Measurements from ENCODE around the gene JAZF1. TPM values are rescaled to one million over a fixed set of nuclear protein-coding genes. Genes with fewer than 3 reads are reported as not detected.

JAZF1 gene
- polyA plus RNA-seq, 4 donors = 0.67 to 4.6 (median 3.5) TPM

GRCh38 chr7:28156401-28156800 lies 24.2 kb downstream of the JAZF1 start:
- DNase-seq (no peak), FAIRE-seq (no peak)
- no peaks in the 10 kb centered on the region for H3K27me3 ChIP-seq (ENCODE audit: control insufficient read depth in 3 of 3, insufficient read depth in 3 of 3, low read length in 3 of 3)
- no peak overlapping the region for H3K4me3 ChIP-seq (ENCODE audit: low read depth in 1 of 3, low read length in 3 of 3)
- peaks cover 0 to 7% (median 0%) of the 10 kb centered on the region in 3 donors for H3K4me1 ChIP-seq (ENCODE audit: control insufficient read depth in 3 of 3, insufficient read depth in 2 of 3, low read depth in 1 of 3, low read length in 2 of 3)
- H3K9me3 ChIP-seq (ENCODE audit: control insufficient read depth in 2 of 2, insufficient read depth in 1 of 2, low read depth in 1 of 2, low read length in 1 of 2) = no peaks in the 10 kb centered on the region
- H3K27ac ChIP-seq (ENCODE audit: low read depth in 1 of 3, low read length in 2 of 3) = no peak overlapping the region
- WGBS, 3 donors = 77 to 98% (median 93%) methylated on average over 4 of the region's 4 CpGs
- no peaks in the 10 kb centered on the region for H3K36me3 ChIP-seq (ENCODE audit: control insufficient read depth in 3 of 3, insufficient read depth in 2 of 3, low read depth in 1 of 3, low read length in 3 of 3)

- H3K27ac ChIP-seq (ENCODE audit: low read depth in 1 of 3, low read length in 2 of 3) = no peak overlapping the region
- WGBS, 3 donors = 22 to 42% (median 34%) methylated on average over 3 of the region's 3 CpGs
- no peak for FAIRE-seq
These were observed 24.6 kb downstream of the JAZF1 start for GRCh38 chr7:28155964-28156363.

GRCh38 chr7:28155019-28155660 lies 25.5 kb downstream of the JAZF1 start:
- H3K27me3 ChIP-seq (ENCODE audit: control insufficient read depth in 3 of 3, insufficient read depth in 3 of 3, low read length in 3 of 3) = no peaks in the 10 kb centered on the region
- WGBS, 3 donors = 51 to 81% (median 64%) methylated on average over 3 of the region's 3 CpGs
- H3K27ac ChIP-seq (ENCODE audit: low read depth in 1 of 3, low read length in 2 of 3) = no peak overlapping the region
- FAIRE-seq (no peak), DNase-seq (no peak)
- no peaks in the 10 kb centered on the region for H3K36me3 ChIP-seq (ENCODE audit: control insufficient read depth in 3 of 3, insufficient read depth in 2 of 3, low read depth in 1 of 3, low read length in 3 of 3)
- H3K4me1 ChIP-seq (ENCODE audit: control insufficient read depth in 3 of 3, insufficient read depth in 2 of 3, low read depth in 1 of 3, low read length in 2 of 3) = peaks cover 0 to 7% (median 0%) of the 10 kb centered on the region in 3 donors
- H3K9me3 ChIP-seq (ENCODE audit: control insufficient read depth in 2 of 2, insufficient read depth in 1 of 2, low read depth in 1 of 2, low read length in 1 of 2) = no peaks in the 10 kb centered on the region
- H3K4me3 ChIP-seq (ENCODE audit: low read depth in 1 of 3, low read length in 3 of 3) = no peak overlapping the region

More at GRCh38 chr7:28155964-28156363, 24.6 kb downstream of the JAZF1 start:
- Histone ChIP-seq H3K4me1 (ENCODE audit: control insufficient read depth in 3 of 3, insufficient read depth in 2 of 3, low read depth in 1 of 3, low read length in 2 of 3) (peaks cover 0 to 7% (median 0%) of the 10 kb centered on the region in 3 donors), H3K4me3 (ENCODE audit: low read depth in 1 of 3, low read length in 3 of 3) (no peak overlapping the region), H3K9me3 (ENCODE audit: control insufficient read depth in 2 of 2, insufficient read depth in 1 of 2, low read depth in 1 of 2, low read length in 1 of 2) (no peaks in the 10 kb centered on the region), H3K36me3 (ENCODE audit: control insufficient read depth in 3 of 3, insufficient read depth in 2 of 3, low read depth in 1 of 3, low read length in 3 of 3) (no peaks in the 10 kb centered on the region), H3K27me3 (ENCODE audit: control insufficient read depth in 3 of 3, insufficient read depth in 3 of 3, low read length in 3 of 3) (no peaks in the 10 kb centered on the region)
- no peak for DNase-seq

- H3K4me3 ChIP-seq (ENCODE audit: low read depth in 1 of 3, low read length in 3 of 3) = no peak overlapping the region
- FAIRE-seq = peak; percentile 19
- no peaks in the 10 kb centered on the region for H3K36me3 ChIP-seq (ENCODE audit: control insufficient read depth in 3 of 3, insufficient read depth in 2 of 3, low read depth in 1 of 3, low read length in 3 of 3)
- 67 to 81% (median 72%) methylated on average over 4 of the region's 4 CpGs for WGBS, 3 donors
- no peaks in the 10 kb centered on the region for H3K9me3 ChIP-seq (ENCODE audit: control insufficient read depth in 2 of 2, insufficient read depth in 1 of 2, low read depth in 1 of 2, low read length in 1 of 2)
- no peaks in the 10 kb centered on the region for H3K27me3 ChIP-seq (ENCODE audit: control insufficient read depth in 3 of 3, insufficient read depth in 3 of 3, low read length in 3 of 3)
- no peak for DNase-seq
- peaks cover 0 to 8% (median 0%) of the 10 kb centered on the region in 3 donors for H3K4me1 ChIP-seq (ENCODE audit: control insufficient read depth in 3 of 3, insufficient read depth in 2 of 3, low read depth in 1 of 3, low read length in 2 of 3)
- H3K27ac ChIP-seq (ENCODE audit: low read depth in 1 of 3, low read length in 2 of 3) = no peak overlapping the region
These were observed 28.0 kb downstream of the JAZF1 start for GRCh38 chr7:28152594-28152993.

GRCh38 chr7:28151965-28152364 lies 28.6 kb downstream of the JAZF1 start:
- Histone ChIP-seq H3K9me3 (ENCODE audit: control insufficient read depth in 2 of 2, insufficient read depth in 1 of 2, low read depth in 1 of 2, low read length in 1 of 2) (no peaks in the 10 kb centered on the region), H3K27ac (ENCODE audit: low read depth in 1 of 3, low read length in 2 of 3) (no peak overlapping the region)
- 64 to 79% (median 65%) methylated on average over 4 of the region's 4 CpGs for WGBS, 3 donors

GRCh38 chr7:28149291-28150101 lies 31.1 kb downstream of the JAZF1 start:
- Histone ChIP-seq H3K27ac (ENCODE audit: low read depth in 1 of 3, low read length in 2 of 3) (no peak overlapping the region), H3K4me3 (ENCODE audit: low read depth in 1 of 3, low read length in 3 of 3) (no peak overlapping the region), H3K27me3 (ENCODE audit: control insufficient read depth in 3 of 3, insufficient read depth in 3 of 3, low read length in 3 of 3) (no peaks in the 10 kb centered on the region), H3K9me3 (ENCODE audit: control insufficient read depth in 2 of 2, insufficient read depth in 1 of 2, low read depth in 1 of 2, low read length in 1 of 2) (no peaks in the 10 kb centered on the region), H3K4me1 (ENCODE audit: control insufficient read depth in 3 of 3, insufficient read depth in 2 of 3, low read depth in 1 of 3, low read length in 2 of 3) (peaks cover 0 to 6% (median 0%) of the 10 kb centered on the region in 3 donors), H3K36me3 (ENCODE audit: control insufficient read depth in 3 of 3, insufficient read depth in 2 of 3, low read depth in 1 of 3, low read length in 3 of 3) (no peaks in the 10 kb centered on the region)
- FAIRE-seq = no peak
- DNase-seq = no peak
- WGBS, 3 donors = 46 to 65% (median 49%) methylated on average over 8 of the region's 8 CpGs

More at GRCh38 chr7:28151965-28152364, 28.6 kb downstream of the JAZF1 start:
- Histone ChIP-seq H3K4me3 (ENCODE audit: low read depth in 1 of 3, low read length in 3 of 3) (no peak overlapping the region), H3K36me3 (ENCODE audit: control insufficient read depth in 3 of 3, insufficient read depth in 2 of 3, low read depth in 1 of 3, low read length in 3 of 3) (no peaks in the 10 kb centered on the region), H3K4me1 (ENCODE audit: control insufficient read depth in 3 of 3, insufficient read depth in 2 of 3, low read depth in 1 of 3, low read length in 2 of 3) (peaks cover 0 to 8% (median 0%) of the 10 kb centered on the region in 3 donors), H3K27me3 (ENCODE audit: control insufficient read depth in 3 of 3, insufficient read depth in 3 of 3, low read length in 3 of 3) (no peaks in the 10 kb centered on the region)
- FAIRE-seq (no peak), DNase-seq (peak in 1 of 2 donors; percentile 15)

GRCh38 chr7:28145931-28146330 lies 34.7 kb downstream of the JAZF1 start:
- no peak overlapping the region for H3K27ac ChIP-seq (ENCODE audit: low read depth in 1 of 3, low read length in 2 of 3)
- 88 to 97% (median 91%) methylated on average over 2 of the region's 2 CpGs for WGBS, 3 donors

GRCh38 chr7:28145090-28145626 lies 35.4 kb downstream of the JAZF1 start:
- H3K27me3 ChIP-seq (ENCODE audit: control insufficient read depth in 3 of 3, insufficient read depth in 3 of 3, low read length in 3 of 3) = no peaks in the 10 kb centered on the region
- DNase-seq (no peak), FAIRE-seq (no peak)
- H3K4me1 ChIP-seq (ENCODE audit: control insufficient read depth in 3 of 3, insufficient read depth in 2 of 3, low read depth in 1 of 3, low read length in 2 of 3) = peaks cover 0 to 2% (median 2%) of the 10 kb centered on the region in 3 donors
- no peaks in the 10 kb centered on the region for H3K9me3 ChIP-seq (ENCODE audit: control insufficient read depth in 2 of 2, insufficient read depth in 1 of 2, low read depth in 1 of 2, low read length in 1 of 2)
- no peaks in the 10 kb centered on the region for H3K36me3 ChIP-seq (ENCODE audit: control insufficient read depth in 3 of 3, insufficient read depth in 2 of 3, low read depth in 1 of 3, low read length in 3 of 3)
- H3K27ac ChIP-seq (ENCODE audit: low read depth in 1 of 3, low read length in 2 of 3) = no peak overlapping the region
- H3K4me3 ChIP-seq (ENCODE audit: low read depth in 1 of 3, low read length in 3 of 3) = no peak overlapping the region
- WGBS, 3 donors = 49 to 71% (median 59%) methylated on average over 3 of the region's 3 CpGs

More at GRCh38 chr7:28145931-28146330, 34.7 kb downstream of the JAZF1 start:
- Histone ChIP-seq H3K4me3 (ENCODE audit: low read depth in 1 of 3, low read length in 3 of 3) (no peak overlapping the region), H3K4me1 (ENCODE audit: control insufficient read depth in 3 of 3, insufficient read depth in 2 of 3, low read depth in 1 of 3, low read length in 2 of 3) (peaks cover 0 to 2% (median 2%) of the 10 kb centered on the region in 3 donors), H3K9me3 (ENCODE audit: control insufficient read depth in 2 of 2, insufficient read depth in 1 of 2, low read depth in 1 of 2, low read length in 1 of 2) (no peaks in the 10 kb centered on the region), H3K27me3 (ENCODE audit: control insufficient read depth in 3 of 3, insufficient read depth in 3 of 3, low read length in 3 of 3) (no peaks in the 10 kb centered on the region), H3K36me3 (ENCODE audit: control insufficient read depth in 3 of 3, insufficient read depth in 2 of 3, low read depth in 1 of 3, low read length in 3 of 3) (no peaks in the 10 kb centered on the region)
- DNase-seq = no peak
- FAIRE-seq = no peak
